PFSK-1 (cell line): Measurements from ENCODE around the gene UBE2H.

ENCODE experiments used
- FOXP2 ChIP-seq: optimal IDR thresholded peaks from 2 replicates; pipeline ENCODE3; 2011; ENCODE audit warnings: borderline replicate concordance, control low read depth, inconsistent platforms; ENCODE audit not compliant: insufficient read depth; ENCODE audit errors: extremely low read length, extremely low read depth
- POLR2AphosphoS5 ChIP-seq: IDR thresholded peaks from 2 replicates; pipeline ENCODE4 v1.6.1; 2012; ENCODE audit warnings: low read depth, mild to moderate bottlenecking, control low read depth, low read length, moderate library complexity
- SIN3A ChIP-seq: IDR thresholded peaks from 2 replicates; pipeline ENCODE4 v1.6.1; 2012; ENCODE audit warnings: mild to moderate bottlenecking, low read length, moderate library complexity, borderline replicate concordance; ENCODE audit not compliant: insufficient read depth
- TAF1 ChIP-seq: IDR thresholded peaks from 2 replicates; pipeline ENCODE4 v1.6.1; 2012; ENCODE audit warnings: low read length, control low read depth, borderline replicate concordance; ENCODE audit not compliant: insufficient read depth
- TF ChIP-seq, protein P1 (sequence below), 2 experiments: IDR thresholded peaks; 2 replicates each; pipeline versions ENCODE4 v1.6.1 to v1.8.0; 2011 to 2012; ENCODE audit warnings: low read depth in 2 of 2, low read length in 2 of 2, control low read depth in 1 of 2, inconsistent platforms in 1 of 2, mild to moderate bottlenecking in 1 of 2, moderate library complexity in 1 of 2; ENCODE audit not compliant: insufficient read depth in 1 of 2

Gene UBE2H

DNA sequence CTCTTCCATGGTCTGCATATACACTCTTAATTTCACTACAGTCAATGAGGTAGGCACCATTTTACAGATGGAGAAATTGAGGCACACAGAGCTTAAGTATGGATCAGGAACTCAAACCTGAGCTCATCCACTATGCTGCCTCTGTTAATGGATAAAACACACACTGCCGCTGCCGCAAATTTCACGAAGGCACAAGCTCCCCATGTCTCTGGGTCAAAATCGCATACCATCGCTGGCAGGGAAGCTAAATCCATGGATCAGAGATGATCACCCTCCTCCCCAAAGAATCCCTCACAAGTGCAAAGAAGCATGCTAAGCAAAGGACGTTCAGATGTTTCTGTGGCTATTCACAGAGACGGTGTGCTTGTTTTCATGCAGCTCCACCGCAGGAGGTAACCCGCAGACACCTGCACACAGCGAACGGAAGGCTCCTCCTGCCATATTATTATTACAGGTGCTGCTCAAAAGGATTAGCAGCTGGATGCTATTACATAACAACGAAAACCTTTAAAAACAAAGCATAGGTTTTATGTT, 109.3 kb downstream of the UBE2H start:
- TF ChIP-seq TAF1: no peak
- no peak for TF ChIP-seq FOXP2
- no peak for TF ChIP-seq POLR2AphosphoS5
- TF ChIP-seq, protein P1, sequence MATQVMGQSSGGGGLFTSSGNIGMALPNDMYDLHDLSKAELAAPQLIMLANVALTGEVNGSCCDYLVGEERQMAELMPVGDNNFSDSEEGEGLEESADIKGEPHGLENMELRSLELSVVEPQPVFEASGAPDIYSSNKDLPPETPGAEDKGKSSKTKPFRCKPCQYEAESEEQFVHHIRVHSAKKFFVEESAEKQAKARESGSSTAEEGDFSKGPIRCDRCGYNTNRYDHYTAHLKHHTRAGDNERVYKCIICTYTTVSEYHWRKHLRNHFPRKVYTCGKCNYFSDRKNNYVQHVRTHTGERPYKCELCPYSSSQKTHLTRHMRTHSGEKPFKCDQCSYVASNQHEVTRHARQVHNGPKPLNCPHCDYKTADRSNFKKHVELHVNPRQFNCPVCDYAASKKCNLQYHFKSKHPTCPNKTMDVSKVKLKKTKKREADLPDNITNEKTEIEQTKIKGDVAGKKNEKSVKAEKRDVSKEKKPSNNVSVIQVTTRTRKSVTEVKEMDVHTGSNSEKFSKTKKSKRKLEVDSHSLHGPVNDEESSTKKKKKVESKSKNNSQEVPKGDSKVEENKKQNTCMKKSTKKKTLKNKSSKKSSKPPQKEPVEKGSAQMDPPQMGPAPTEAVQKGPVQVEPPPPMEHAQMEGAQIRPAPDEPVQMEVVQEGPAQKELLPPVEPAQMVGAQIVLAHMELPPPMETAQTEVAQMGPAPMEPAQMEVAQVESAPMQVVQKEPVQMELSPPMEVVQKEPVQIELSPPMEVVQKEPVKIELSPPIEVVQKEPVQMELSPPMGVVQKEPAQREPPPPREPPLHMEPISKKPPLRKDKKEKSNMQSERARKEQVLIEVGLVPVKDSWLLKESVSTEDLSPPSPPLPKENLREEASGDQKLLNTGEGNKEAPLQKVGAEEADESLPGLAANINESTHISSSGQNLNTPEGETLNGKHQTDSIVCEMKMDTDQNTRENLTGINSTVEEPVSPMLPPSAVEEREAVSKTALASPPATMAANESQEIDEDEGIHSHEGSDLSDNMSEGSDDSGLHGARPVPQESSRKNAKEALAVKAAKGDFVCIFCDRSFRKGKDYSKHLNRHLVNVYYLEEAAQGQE (IDR thresholded peaks at IDR 0.05; ENCODE audit: insufficient read depth in 1 of 2, low read depth in 2 of 2, low read length in 2 of 2): no peak
- no peak for TF ChIP-seq SIN3A

GRCh38 chr7:129841465-129841864, 111.3 kb downstream of the UBE2H start:
- TF ChIP-seq, protein P1 (IDR thresholded peaks at IDR 0.05; ENCODE audit: insufficient read depth in 1 of 2, low read depth in 2 of 2, low read length in 2 of 2): no peak
- TF ChIP-seq TAF1 (no peak), POLR2AphosphoS5 (no peak)

- no peak for TF ChIP-seq POLR2AphosphoS5
- TF ChIP-seq SIN3A: no peak
- TF ChIP-seq, protein P1 (IDR thresholded peaks at IDR 0.05; ENCODE audit: insufficient read depth in 1 of 2, low read depth in 2 of 2, low read length in 2 of 2): no peak
- TF ChIP-seq TAF1: no peak
- TF ChIP-seq FOXP2: no peak
Measured at GRCh38 chr7:129840757-129841156, 112.0 kb downstream of the UBE2H start.

GRCh38 chr7:129836983-129837382, 115.8 kb downstream of the UBE2H start:
- TF ChIP-seq FOXP2: no peak
- TF ChIP-seq, protein P1 (IDR thresholded peaks at IDR 0.05; ENCODE audit: insufficient read depth in 1 of 2, low read depth in 2 of 2, low read length in 2 of 2): no peak
- no peak for TF ChIP-seq POLR2AphosphoS5
- TF ChIP-seq TAF1: no peak
- TF ChIP-seq SIN3A: no peak

GRCh38 chr7:129835569-129835968, 117.2 kb downstream of the UBE2H start:
- TF ChIP-seq, protein P1 (IDR thresholded peaks at IDR 0.05; ENCODE audit: insufficient read depth in 1 of 2, low read depth in 2 of 2, low read length in 2 of 2): no peak
- no peak for TF ChIP-seq TAF1
- no peak for TF ChIP-seq SIN3A
- TF ChIP-seq POLR2AphosphoS5: no peak
- no peak for TF ChIP-seq FOXP2
